Fibroblast of skin of right quadriceps (primary cell): ENCODE data around the gene TMEM79.

Source experiments
- DNase-seq: peaks from one replicate; pipeline ENCODE4 v3.0.0-alpha.2; 2013

TMEM79 gene

GRCh38 chr1:156284112-156284511 lies at the start of gene TMEM79:
TMEM79 (plus strand) TSS chr1:156284325; CDS start chr1:156285227, 902 bp downstream.
- DNase-seq, result no peak

- DNase-seq, result no peak
Measured at GRCh38 chr1:156236164-156236563, 48.0 kb upstream of the TMEM79 start.

DNA sequence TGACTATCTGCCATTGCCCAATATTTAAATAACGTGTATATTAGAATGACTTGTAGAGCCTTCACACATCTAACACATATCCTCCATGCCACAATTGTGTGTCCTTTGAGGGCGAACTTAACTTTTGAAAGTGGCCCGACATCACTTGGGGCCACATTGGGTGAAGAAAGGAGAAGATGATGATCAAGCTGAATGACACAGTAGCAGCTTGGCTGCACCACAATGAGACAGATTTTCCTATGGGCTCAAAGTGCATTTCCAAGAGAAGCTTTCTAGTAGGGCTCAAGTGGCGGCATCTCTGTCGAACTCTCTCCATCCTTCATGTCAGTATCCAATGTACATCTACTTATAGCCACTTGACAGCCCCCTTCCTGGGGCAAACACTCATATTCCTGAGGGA lies 45.9 kb upstream of the TMEM79 start:
- DNase-seq, result no peak

- no peak for DNase-seq
Measured at GRCh38 chr1:156241311-156241811, 42.8 kb upstream of the TMEM79 start.

DNA sequence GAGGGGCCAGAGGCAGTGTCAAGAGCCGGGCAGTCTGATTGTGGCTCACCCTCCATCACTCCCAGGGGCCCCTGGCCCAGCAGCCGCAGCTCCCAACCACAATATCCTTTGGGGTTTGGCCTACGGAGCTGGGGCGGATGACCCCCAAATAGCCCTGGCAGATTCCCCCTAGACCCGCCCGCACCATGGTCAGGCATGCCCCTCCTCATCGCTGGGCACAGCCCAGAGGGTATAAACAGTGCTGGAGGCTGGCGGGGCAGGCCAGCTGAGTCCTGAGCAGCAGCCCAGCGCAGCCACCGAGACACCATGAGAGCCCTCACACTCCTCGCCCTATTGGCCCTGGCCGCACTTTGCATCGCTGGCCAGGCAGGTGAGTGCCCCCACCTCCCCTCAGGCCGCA lies 42.2 kb upstream of the TMEM79 start, which contains the start of gene BGLAP:
Gene BGLAP (plus strand): TSS at position 259 of the 400 bp plus-strand sequence. CDS start 48 bp downstream, at position 307.
- DNase-seq, result no peak

- DNase-seq, result no peak
Measured at GRCh38 chr1:156242738-156243137, 41.4 kb upstream of the TMEM79 start.

DNA sequence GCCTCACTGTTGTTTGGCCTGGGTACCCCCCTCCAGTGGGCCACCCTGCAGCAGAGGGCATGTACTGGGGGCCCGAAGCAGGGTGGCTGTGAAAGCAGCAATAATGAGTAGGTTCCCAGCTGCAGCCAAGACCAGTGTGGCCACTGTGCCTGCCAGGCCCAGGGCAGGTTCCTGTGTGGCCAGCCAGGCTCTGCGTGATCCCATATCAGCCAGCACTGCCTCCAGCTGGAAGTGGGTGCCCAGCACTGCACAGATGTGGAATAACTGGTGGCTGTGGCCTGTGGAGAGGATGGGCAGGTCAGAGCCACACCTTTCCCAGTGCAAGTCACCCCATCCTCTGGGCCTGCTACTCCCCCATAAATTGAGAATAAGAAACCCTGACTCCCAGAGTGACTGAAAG lies 40.0 kb upstream of the TMEM79 start:
- no peak for DNase-seq

GRCh38 chr1:156244712-156245111 lies 39.4 kb upstream of the TMEM79 start:
- DNase-seq, result no peak

GRCh38 chr1:156245451-156246232 lies 38.5 kb upstream of the TMEM79 start:
- peak; percentile 18 for DNase-seq

DNA sequence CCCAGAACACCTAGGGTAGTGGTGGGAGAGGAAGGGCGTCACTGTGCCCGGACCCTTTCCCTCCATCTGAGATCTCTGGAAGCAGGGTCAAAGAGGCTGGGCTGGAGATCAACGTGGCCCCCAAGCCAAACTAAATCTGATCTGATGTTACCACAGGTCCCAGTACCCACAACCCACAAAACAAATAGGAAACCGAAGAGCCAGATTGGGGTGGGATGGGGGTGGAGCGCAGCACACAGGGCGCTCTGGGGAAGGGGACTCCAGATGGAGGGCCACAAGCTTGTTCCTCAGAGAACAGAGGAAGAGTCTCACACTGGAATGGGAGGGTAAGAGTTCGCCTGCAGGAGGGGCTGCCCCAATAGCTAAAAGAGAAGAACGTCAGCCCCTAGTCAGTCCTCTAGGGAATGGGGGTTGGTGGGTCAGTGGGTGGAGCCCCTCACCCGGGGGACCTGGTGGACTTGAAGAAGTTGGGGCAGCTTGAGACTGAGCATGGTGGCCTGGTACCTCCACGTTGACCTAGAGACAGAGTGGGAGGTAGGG lies 37.8 kb upstream of the TMEM79 start:
- DNase-seq, result no peak

DNA sequence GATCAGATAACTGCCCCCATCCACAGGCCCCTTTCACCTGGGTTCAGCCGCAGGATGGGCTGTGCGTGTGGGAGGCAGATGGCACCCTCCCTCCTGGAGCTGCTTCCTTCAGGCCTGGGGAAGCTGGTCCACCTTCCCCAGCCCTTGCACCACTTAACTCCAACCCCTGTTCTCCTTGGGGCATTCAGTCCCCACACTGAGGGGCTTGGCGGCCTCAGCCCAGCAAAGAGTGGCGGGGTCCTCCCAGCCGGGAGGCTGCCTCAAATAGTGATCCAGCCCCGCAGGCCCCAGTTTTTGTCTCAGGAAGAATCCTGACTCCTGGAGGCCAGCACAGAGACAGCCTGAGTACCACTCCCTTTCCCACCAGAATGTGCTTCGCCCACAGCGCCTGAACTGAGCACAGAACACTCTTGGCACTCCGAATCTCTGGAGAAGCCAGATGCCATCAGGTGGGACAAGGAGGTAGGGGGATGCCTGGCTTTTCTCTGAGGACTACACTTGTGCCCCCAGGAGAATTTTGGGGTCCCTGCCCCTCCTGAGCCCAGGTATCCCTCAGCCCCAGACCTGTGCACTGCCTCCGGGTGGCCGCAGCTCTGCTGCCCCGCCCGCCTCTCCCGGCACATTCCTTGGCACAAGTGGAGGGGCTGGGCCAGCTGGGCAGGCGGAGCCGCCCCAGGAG lies 37.2 kb upstream of the TMEM79 start:
- no peak for DNase-seq

DNA sequence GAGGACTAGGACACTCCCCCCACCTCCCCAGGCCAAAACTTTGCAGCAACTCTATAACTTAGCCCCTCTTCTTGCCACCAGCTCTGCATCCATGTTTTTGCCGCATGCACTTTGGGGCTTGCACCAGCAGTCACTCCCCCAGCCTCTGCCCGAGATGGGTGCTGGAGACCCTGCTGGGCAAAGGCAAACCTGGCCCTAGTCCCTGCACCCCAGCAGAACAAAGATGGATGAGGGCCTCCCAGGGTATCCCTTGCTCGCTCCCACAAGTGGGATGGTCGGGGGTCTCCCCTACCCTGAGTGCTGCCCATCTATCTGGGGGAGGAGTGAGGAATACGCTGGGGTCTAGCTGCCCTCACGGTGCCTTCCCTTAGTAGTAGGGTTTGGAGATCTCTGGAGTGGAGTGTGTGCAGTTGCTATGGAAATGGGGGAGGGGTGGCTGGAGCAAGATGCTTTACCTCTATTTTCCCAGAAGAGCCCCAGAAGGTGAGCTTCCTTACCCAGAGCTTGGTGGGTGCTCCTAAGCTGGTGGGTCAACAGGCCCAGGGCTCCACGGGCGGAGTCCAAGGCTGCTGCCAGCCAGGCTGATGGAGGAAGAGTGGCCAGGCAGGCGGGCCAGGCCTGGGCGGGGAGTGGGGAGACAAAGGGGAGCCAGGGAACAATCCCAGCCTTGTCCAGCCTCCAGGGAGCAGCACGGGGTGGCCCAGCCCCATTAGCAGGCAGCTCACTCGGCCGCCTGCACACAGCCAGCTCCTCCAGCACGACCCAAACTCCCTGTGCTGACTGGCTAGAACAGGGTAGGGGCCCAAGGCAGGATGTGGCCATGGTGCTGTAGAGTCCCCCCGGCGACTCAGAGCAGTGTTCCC lies 36.4 kb upstream of the TMEM79 start, which contains the start of gene PAQR6:
Gene PAQR6 (minus strand): TSS at position 597 of the 863 bp plus-strand sequence. CDS start 1,325 bp downstream, outside the sequence.
- DNase-seq, result no peak

DNA sequence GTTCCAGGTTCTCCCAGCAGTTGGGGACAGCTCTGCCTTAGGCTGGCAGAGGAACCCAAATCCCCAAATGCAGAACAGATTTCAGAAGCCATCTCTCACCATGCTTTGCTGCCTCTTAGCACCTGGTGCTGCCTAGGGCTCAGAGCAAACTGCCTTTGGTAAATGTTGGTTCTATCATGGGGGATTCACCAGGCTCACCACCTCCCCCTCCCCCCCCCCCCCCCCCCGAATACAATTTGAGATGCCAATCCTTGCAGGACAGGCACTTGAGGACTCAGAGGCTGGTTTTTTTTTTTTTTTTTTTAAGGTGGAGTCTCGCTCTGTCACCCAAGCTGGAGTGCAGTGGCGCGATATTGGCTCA lies 35.8 kb upstream of the TMEM79 start:
- no peak for DNase-seq

GRCh38 chr1:156249593-156249992 lies 34.5 kb upstream of the TMEM79 start:
- DNase-seq, result no peak

GRCh38 chr1:156251527-156251926 lies 32.6 kb upstream of the TMEM79 start:
- no peak for DNase-seq

DNA sequence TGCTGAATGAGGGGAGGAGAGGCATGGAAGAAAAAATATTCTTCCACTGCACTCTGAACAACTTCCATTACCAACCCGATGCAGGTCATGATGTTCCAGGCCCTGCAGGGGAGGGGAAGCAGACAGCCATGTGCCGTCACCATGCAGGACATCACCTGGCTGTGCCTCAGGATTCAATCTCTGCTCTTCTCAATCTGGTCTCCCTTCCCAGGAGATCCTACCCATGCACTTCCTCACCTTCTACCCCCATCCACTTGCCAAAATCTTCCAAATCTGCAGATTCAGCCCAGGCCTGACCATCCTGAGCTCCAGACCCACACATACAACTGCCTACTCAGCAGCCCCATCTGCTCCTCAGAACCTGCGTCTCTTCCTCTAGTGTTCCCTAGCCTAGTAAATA lies 30.5 kb upstream of the TMEM79 start:
- DNase-seq, result no peak

GRCh38 chr1:156257711-156258110 lies 26.4 kb upstream of the TMEM79 start:
- DNase-seq, result no peak

DNA sequence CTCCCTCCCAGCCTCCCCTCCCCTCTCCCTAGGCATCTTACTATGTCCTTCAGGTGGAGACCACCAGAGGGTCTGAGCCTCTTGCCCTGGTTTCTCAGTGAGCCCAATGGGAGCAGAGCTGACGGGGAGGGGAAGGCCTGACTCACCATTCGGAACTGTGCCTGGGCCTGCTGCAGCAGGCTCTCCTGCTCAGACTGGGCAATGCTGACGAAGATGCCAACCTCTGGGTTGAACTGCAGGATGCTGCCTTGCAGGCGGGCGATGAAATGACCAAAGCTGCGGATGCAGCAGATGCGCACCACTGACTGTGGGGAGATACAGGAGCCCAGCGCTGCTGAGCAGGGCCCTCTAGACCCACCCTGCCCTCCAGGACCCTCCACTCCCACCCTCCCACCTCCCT lies 25.3 kb upstream of the TMEM79 start:
- no peak for DNase-seq

- DNase-seq, result no peak
Measured at GRCh38 chr1:156259805-156260204, 24.3 kb upstream of the TMEM79 start.

GRCh38 chr1:156260896-156261295 lies 23.2 kb upstream of the TMEM79 start:
- DNase-seq, result no peak

- peak; percentile 78 for DNase-seq
Measured at GRCh38 chr1:156262461-156263287, 21.5 kb upstream of the TMEM79 start.

DNA sequence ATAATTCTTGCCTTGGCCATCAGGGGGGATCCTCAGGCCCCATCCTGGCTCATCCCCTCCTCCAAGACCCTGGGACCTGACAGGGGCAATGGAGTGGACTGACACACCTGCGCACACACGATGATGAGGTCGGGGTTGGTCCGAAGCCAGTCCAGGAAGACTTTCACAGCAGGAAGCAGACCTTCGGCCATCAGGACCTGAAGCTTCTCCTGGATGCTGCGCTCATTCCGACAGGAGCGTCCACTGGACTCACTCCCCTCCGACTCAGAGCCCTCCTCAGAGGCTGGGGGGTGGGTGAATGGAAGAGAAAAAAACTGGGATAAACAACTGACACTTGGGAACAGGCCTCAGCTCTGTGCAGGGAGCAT lies 20.9 kb upstream of the TMEM79 start:
- DNase-seq, result no peak
